Activated T-helper 2 cell treated with anti-CD3 and anti-CD28 coated beads, Interferon-gamma antibody, Interleukin-2, Interleukin-4, amounts not matched to agents 10 μg/mL and 5 μg/mL and 100 μg/mL, durations not matched to agents 14 hours and 24 hours and 36 hours (primary cell): ENCODE data around the gene FGD6. TPM values are rescaled to one million over a fixed set of nuclear protein-coding genes. Genes with fewer than 3 reads are reported as not detected.
A peak's percentile ranks its signal among the peaks of the same experiment; 100 is the strongest.

Source experiments
- DNase-seq: peaks from one replicate; pipeline ENCODE4 v3.0.0; 2021; ENCODE audit warnings: low spot score
- H3K27ac Mint-ChIP-seq: one replicate; pipeline ENCODE4 v1.8.0; 2021; ENCODE audit warnings: mixed read lengths
- H3K27me3 Mint-ChIP-seq: one replicate; pipeline ENCODE4 v1.8.0; 2021; ENCODE audit warnings: low read depth, mixed read lengths
- H3K36me3 Mint-ChIP-seq: one replicate; pipeline ENCODE4 v1.8.0; 2021; ENCODE audit warnings: low read depth, mixed read lengths
- H3K4me1 Mint-ChIP-seq: one replicate; pipeline ENCODE4 v1.8.0; 2021; ENCODE audit warnings: low read depth, mixed read lengths
- H3K4me3 Mint-ChIP-seq: one replicate; pipeline ENCODE4 v1.8.0; 2021; ENCODE audit warnings: low read depth, mild to moderate bottlenecking, moderate library complexity, mixed read lengths
- H3K9me3 Mint-ChIP-seq: one replicate; pipeline ENCODE4 v1.8.0; 2021; ENCODE audit warnings: mixed read lengths
- intact Hi-C: fragments of 100-400 bp; cut with micrococcal nuclease; formaldehyde crosslinking; loops from one replicate; pipeline ENCODE4 v1.15.1; 2023
- total RNA-seq: library from RNA; stranded (reverse); gene quantifications from 2 replicates; pipeline ENCODE4 v1.2.3, GENCODE V29; 2022

FGD6 gene
- total RNA-seq, 1 donor from 2014 or later, result 1.1 TPM

DNA sequence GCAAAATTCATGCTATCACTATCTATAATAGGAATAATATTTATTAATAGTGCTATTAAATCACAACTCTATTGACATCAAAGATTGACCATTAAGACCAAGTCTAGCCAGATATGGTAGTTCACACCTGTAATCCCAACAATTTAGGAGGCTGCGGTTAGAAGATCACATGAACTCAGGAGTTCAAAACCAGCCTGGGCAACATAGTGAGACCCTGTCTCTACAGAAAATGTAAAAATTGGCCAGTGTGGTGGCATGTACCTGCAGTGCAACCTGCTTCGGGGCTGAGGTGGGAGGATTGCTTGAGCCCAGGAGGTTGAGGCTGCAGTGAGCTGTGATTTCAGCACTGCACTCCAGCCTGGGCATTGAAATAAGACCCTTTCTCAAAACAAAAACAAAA, 11.3 kb upstream of the FGD6 start:
- peaks cover 15% of the 10 kb centered on the region for H3K4me1 Mint-ChIP-seq

DNA sequence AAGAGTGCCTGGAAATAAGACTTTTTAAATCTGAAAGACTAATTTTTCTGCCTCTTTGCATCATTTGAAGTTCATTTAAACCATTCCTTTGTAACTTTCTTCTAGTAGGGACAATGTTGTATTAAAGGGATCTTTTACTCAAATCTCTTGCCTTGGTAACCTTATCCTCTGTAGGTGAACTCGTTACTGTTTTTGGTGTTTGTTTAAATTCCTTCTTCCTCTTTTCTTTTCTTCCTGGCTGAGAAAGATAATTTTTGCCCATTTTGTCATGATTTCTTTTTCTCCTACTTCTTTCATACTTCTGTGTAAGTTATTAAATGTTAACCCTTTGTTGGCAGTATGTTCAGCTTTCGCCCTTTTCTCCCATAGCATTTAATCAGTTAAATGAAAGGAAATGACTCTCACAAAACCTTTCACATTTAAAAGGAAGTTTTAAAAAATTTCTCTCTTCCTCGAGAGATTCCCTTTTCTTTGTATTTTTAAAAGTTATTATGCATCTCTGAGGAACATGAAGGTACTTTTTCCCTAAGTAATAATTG, 10.6 kb upstream of the FGD6 start:
- no peak overlapping the region for H3K4me3 Mint-ChIP-seq
- intact Hi-C loops, result no loop called here
- no peak overlapping the region for H3K27ac Mint-ChIP-seq
- no peak for DNase-seq
- H3K9me3 Mint-ChIP-seq, result no peaks in the 10 kb centered on the region
- no peaks in the 10 kb centered on the region for H3K27me3 Mint-ChIP-seq
- peaks cover 15% of the 10 kb centered on the region for H3K4me1 Mint-ChIP-seq
- peaks cover 23% of the 10 kb centered on the region for H3K36me3 Mint-ChIP-seq

More for the DNA sequence above, 11.3 kb upstream of the FGD6 start:
- H3K36me3 Mint-ChIP-seq, result peaks cover 23% of the 10 kb centered on the region
- no peak for DNase-seq
- intact Hi-C loops, result no loop called here
- H3K27ac Mint-ChIP-seq, result no peak overlapping the region
- H3K4me3 Mint-ChIP-seq, result no peak overlapping the region
- no peaks in the 10 kb centered on the region for H3K27me3 Mint-ChIP-seq
- H3K9me3 Mint-ChIP-seq, result no peaks in the 10 kb centered on the region

DNA sequence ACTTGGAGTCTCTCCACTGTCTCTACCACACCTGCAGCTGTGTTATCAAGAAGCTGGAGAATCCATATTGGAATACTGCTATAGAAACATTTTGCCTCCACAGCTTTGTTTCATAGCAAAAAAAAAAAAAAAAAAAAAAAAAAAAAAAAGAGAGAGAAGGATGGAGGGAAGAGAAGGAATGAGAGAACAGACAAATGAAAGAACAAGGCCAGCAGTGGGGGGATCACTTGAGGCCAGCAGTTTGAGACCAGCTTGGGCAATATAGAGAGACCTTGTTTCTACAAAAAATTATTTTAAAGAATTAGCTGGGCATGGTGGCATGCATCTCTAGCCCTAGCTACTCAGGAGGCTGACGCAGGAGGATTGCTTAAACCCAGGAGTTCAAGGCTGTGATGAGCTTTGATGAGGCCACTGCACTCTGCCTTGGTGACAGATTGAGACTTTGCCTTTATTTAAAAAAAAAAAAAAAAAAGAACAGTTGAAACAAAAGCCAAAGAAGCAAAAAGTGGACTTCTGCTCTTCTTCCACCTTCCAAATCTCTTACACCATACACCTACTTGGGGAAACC, 8.5 kb upstream of the FGD6 start:
- H3K4me1 Mint-ChIP-seq, result peaks cover 17% of the 10 kb centered on the region
- no peaks in the 10 kb centered on the region for H3K27me3 Mint-ChIP-seq
- H3K4me3 Mint-ChIP-seq, result no peak overlapping the region
- DNase-seq, result no peak
- H3K9me3 Mint-ChIP-seq, result no peaks in the 10 kb centered on the region
- no peak overlapping the region for H3K27ac Mint-ChIP-seq
- H3K36me3 Mint-ChIP-seq, result peaks cover 24% of the 10 kb centered on the region
- intact Hi-C loops, result no loop called here

- H3K36me3 Mint-ChIP-seq, result peaks cover 33% of the 10 kb centered on the region
- peaks cover 25% of the 10 kb centered on the region for H3K4me1 Mint-ChIP-seq
- no peaks in the 10 kb centered on the region for H3K9me3 Mint-ChIP-seq
- H3K27ac Mint-ChIP-seq, result peak overlapping the region; percentile 4
- no peak overlapping the region for H3K4me3 Mint-ChIP-seq
- DNase-seq, result no peak
- H3K27me3 Mint-ChIP-seq, result no peaks in the 10 kb centered on the region
- intact Hi-C loops, result no loop called here
Measured at GRCh38 chr12:95224202-95225170, 7.2 kb upstream of the FGD6 start.

DNA sequence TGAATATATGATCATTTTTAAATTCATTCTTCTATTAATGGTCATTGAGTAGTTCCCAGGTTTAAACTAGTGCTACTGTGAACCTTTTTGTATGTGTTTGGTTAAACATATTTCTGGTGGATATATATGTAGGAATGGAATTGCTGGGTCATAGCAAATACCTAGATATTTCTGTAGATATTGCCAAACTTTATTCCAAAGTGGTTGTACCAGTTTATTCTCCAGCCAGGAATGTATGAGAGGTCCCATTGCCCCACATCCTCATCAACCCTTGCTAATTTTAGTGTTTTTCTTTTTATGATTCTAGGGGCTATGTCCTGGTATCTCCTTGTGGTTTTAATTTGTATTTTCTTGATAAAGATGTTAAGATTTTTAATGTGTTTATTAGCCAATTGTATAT, 3.5 kb upstream of the FGD6 start:
- Mint-ChIP-seq H3K4me1 (peaks cover 36% of the 10 kb centered on the region), H3K27ac (no peak overlapping the region), H3K4me3 (peak overlapping the region; percentile 9), H3K9me3 (no peaks in the 10 kb centered on the region), H3K36me3 (peaks cover 26% of the 10 kb centered on the region), H3K27me3 (peaks cover 8% of the 10 kb centered on the region)
- intact Hi-C loops, result no loop called here
- no peak for DNase-seq

GRCh38 chr12:95220190-95220589, 2.9 kb upstream of the FGD6 start:
- peaks cover 37% of the 10 kb centered on the region for H3K4me1 Mint-ChIP-seq
- intact Hi-C loops, result no loop called here
- peaks cover 12% of the 10 kb centered on the region for H3K27me3 Mint-ChIP-seq
- peak overlapping the region; percentile 9 for H3K4me3 Mint-ChIP-seq
- no peaks in the 10 kb centered on the region for H3K9me3 Mint-ChIP-seq
- H3K36me3 Mint-ChIP-seq, result peaks cover 23% of the 10 kb centered on the region
- no peak for DNase-seq
- no peak overlapping the region for H3K27ac Mint-ChIP-seq

DNA sequence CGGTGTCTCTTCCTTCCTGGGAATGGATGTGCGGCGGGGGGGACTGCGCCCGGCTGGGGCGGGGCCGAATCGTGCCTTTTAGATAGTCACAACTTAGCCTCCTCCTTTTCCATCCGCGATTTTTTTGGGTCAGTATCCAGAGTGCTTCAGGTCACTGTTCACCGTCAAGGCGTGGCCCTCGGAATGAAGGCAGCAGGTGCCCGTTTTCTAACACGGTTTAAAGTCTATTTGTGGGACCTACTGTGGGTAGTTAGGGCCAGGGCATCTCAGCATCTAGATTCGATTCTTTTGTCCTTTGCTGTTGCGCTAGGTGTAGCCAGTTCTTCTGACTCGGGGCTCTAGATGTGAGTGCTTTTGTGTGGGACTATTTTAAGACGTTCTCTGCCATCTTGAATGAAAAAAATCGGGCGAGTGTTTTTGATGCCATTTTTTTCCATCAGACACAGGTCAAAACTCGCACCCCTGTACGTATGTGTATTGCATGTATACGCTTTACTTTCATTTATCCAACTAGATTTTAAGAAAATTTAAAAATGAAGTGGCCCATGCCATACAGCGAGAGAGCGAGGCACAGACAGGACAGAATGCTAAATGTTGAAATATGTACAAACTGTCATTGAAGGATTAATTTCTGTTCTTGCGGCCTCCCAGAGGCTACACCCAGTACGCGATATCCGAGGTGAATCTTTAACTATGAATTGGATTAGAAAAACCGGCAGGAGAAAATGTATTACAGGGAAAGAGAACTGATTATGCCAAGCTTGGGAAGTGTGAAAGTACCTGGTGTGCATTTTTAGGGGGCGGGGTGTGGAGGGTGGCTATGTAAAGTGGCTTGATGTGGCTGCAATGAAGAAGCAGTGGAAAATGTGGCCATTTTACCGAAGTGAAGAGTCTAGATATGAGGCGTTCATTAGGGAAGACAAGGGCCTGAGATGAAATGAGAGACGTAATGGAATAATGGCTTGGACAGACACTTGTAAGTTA, 1.2 kb upstream of the FGD6 start:
- peak overlapping the region; percentile 98 for H3K4me3 Mint-ChIP-seq
- intact Hi-C loops, result loop anchor here (2.0 to 10.0 kb wide), 4 partner anchors 22 to 1784 kb away; partner anchors contain the start of genes SOCS2 and USP44
- DNase-seq, result peak; percentile 34
- H3K27me3 Mint-ChIP-seq, result peaks cover 13% of the 10 kb centered on the region
- H3K9me3 Mint-ChIP-seq, result no peaks in the 10 kb centered on the region
- H3K4me1 Mint-ChIP-seq, result peaks cover 28% of the 10 kb centered on the region
- peak overlapping the region; percentile 99 for H3K27ac Mint-ChIP-seq
- peaks cover 12% of the 10 kb centered on the region for H3K36me3 Mint-ChIP-seq

DNA sequence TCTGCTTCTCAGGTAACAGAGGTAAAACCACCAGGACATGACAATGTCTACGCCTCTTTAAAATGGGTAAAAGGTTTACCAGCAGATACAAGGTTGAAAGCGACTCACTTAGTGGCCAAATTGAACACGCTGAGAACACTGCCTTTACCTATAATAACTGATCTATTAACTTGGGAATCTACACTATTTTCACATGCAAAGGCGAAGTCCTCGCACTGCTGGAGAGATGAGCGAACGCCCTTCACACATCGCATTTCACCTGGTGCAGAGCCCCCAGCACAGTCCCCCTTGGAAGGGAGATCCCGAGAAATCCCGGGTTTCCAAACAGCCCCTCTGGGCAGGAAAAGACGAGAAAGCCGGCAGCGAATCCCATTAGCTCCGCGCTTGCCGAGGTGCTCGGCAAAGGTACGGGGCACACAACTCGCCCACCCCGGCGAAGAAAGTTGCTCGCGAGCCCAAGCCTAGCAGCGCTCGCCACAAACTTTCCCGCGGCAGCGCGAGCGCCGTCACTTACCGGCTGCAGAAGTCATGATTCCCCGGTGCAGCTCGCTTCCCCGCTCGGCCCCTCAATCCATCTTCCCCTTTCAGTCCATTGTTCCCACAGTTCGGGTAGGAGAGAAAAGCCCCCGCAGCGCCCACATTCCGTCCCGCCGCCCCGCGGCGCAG, 423 bp downstream of the FGD6 start:
- H3K27ac Mint-ChIP-seq, result peak overlapping the region; percentile 35
- H3K4me3 Mint-ChIP-seq, result peak overlapping the region; percentile 98
- peaks cover 26% of the 10 kb centered on the region for H3K4me1 Mint-ChIP-seq
- no peak for DNase-seq
- H3K27me3 Mint-ChIP-seq, result peaks cover 13% of the 10 kb centered on the region
- H3K9me3 Mint-ChIP-seq, result no peaks in the 10 kb centered on the region
- H3K36me3 Mint-ChIP-seq, result peaks cover 12% of the 10 kb centered on the region
- intact Hi-C loops, result loop anchor here (1.0 to 10.0 kb wide), 7 partner anchors 100 to 1782 kb away; partner anchors contain the start of genes NDUFA12, NR2C1, SOCS2 and USP44

DNA sequence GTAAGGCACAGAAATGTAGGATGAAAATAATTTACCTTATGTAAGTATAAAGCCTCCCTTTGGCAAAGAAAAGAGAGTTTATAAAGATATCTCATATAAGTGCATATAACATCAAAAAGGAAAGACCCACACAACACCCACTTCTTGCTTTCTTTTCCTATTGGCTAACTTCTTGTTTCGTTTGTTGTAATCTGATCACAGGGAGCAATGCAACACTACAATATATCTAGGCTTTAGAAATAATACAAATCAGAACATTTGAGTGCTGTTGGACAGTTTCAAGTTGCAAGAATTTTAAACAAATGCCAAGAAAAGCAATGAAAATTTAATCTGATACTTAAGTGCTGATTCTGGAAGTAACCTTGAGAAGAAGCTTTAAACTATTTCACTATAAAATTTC, 1.3 kb downstream of the FGD6 start:
- H3K4me1 Mint-ChIP-seq, result peaks cover 26% of the 10 kb centered on the region

GRCh38 chr12:95214466-95214865, 2.8 kb downstream of the FGD6 start:
- H3K4me1 Mint-ChIP-seq, result peaks cover 18% of the 10 kb centered on the region
- intact Hi-C loops, result loop anchor here (10.0 kb wide), 2 partner anchors 1640 to 1780 kb away; partner anchors contain the start of gene SOCS2
- H3K4me3 Mint-ChIP-seq, result no peak overlapping the region

More for the DNA sequence above, 1.3 kb downstream of the FGD6 start:
- H3K27ac Mint-ChIP-seq, result no peak overlapping the region
- intact Hi-C loops, result loop anchor here (2.0 to 10.0 kb wide), 4 partner anchors 213 to 1781 kb away; partner anchors contain the start of genes NDUFA12, SOCS2 and USP44
- no peak for DNase-seq
- peak overlapping the region; percentile 98 for H3K4me3 Mint-ChIP-seq
- H3K9me3 Mint-ChIP-seq, result no peaks in the 10 kb centered on the region
- H3K27me3 Mint-ChIP-seq, result peaks cover 13% of the 10 kb centered on the region
- H3K36me3 Mint-ChIP-seq, result peaks cover 12% of the 10 kb centered on the region

GRCh38 chr12:95213928-95214327, 3.3 kb downstream of the FGD6 start:
- Mint-ChIP-seq H3K4me1 (peaks cover 16% of the 10 kb centered on the region), H3K27ac (no peak overlapping the region), H3K27me3 (peaks cover 13% of the 10 kb centered on the region), H3K36me3 (peaks cover 2% of the 10 kb centered on the region), H3K4me3 (no peak overlapping the region), H3K9me3 (no peaks in the 10 kb centered on the region)
- no peak for DNase-seq
- intact Hi-C loops, result loop anchor here (10.0 kb wide), 2 partner anchors 1639 to 1779 kb away; partner anchors contain the start of gene SOCS2

More at GRCh38 chr12:95214466-95214865, 2.8 kb downstream of the FGD6 start:
- H3K27ac Mint-ChIP-seq, result no peak overlapping the region
- H3K27me3 Mint-ChIP-seq, result peaks cover 13% of the 10 kb centered on the region
- no peaks in the 10 kb centered on the region for H3K9me3 Mint-ChIP-seq
- H3K36me3 Mint-ChIP-seq, result peaks cover 3% of the 10 kb centered on the region
- DNase-seq, result no peak
